Smooth muscle cell of the brain vasculature (primary cell): ENCODE measurements around the gene IL32.
"Not testable (repeated sequence)": the region's sequence is repeated elsewhere in the genome, so short reads cannot be mapped to it uniquely, and the experiment has no call there.

Experiments
- DNase-seq: peaks from one replicate; pipeline ENCODE4 v3.0.0-alpha.2; 2012; ENCODE audit warnings: low read depth, low spot score

The IL32 gene

DNA sequence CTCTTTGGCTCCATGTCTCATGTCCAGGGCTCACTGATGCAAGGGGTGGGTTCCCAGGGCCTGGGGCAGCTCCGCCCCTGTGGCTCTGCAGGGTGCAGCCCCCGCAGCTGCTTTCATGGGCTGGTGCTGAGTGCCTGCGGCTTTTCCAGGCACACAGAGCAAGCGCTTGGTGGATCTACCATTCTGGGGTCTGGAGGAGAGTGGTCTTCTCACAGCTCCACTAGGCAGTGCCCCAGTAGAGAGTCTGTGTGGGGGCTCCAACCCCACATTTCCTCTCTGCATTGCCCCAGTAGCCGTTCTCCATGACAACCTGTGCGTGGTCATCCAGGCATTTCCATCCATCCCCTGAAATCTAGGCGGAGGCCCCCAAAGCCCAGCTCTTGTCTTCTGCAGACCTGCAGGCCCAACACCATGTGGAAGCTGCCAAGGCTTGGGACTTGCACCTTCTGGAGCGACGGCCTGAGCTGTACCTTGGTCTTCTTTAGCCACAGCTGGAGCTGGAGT is 5.2 kb downstream of the IL32 start:
- DNase-seq: no peak

DNA sequence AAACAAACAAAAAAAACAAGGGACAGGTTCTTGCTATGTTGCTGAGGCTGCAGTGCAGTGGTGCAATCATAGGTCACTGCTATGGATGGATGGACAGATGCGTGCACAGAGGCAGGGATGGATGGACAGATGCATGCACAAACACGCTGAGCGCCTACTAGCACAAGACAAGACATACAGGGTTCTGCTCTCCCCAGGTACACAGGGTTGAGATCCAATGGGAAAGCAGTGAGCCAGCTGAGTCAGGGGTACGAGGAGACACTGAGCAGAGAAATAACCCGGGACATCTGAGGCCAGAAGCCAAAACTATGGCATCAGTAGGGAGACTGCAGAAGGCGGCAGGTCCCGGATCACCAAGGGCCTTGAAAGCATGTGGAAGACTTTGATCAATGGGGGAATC is 6.2 kb downstream of the IL32 start:
- no peak for DNase-seq

DNA sequence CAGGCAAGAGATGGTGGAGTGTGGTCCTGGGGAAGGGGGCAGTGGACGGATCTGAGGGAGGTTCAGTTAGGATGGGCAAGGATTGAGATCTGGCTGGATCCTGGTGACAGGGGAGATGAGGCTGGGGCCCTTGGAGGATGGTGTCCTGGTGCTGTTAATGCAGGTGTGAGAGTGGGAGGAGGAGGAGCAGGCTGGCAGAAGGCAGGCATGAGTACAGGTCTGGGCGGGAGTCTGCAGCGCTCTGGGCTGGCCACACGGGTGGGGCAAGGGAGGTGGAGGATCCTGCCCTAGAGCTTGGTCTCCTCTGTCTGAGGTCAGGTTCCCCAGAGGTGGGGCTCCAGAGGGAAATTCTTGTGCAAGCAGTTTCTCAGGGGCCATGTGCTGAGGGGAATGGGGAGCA is 6.7 kb downstream of the IL32 start:
- not testable (repeated sequence) for DNase-seq

DNA sequence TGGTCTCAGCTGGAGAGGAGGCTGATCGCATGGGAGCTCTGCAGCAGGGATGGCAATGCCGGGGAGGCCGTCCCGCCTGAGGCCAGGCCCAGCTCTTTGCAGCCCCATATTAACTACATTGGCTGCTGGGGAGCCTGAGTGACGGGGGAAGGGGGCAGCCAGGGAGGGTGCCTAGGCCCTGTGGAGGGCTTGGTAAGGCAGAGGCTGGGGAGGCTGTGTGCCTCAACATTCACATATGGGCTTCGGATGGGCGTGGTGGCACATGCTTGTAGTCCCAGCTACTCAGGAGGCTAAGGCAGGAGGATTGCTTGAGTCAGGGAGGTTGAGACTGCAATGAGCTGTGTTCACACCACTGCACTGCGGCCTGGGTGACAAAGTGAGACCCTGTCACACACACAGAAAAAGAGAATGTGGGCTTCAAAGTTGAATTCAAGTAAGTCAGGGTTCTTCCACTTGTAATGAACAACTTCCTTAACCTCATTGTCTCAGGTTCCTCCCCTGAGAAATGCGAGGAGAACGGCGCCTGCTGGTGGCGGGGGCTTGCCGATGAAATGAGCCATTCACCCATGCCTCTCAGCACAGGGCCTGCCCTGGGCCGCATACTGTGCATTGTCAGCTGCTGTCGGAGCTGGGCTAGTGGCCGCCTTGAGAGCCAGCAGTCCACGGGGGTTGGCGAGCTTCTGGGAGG is 7.3 kb downstream of the IL32 start:
- DNase-seq: not testable (repeated sequence)

DNA sequence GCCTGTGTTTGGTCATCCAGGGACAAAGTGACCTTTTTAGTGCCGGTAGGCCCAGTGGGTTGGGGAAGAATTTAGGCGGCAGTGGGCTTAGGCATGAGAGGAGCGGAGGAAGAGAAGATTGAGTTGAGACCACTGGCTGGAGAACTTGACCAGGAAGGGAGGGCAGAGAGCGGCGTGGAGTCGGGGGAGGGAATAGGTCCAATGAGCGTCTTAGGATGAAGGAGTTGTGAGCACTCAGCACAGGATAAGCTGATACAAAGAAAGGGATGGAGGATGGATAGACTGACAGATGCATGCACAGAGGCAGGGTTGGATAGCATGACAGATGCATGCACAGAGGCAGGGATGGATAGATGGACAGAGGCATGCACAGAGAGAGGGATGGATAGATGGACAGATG is 8.0 kb downstream of the IL32 start:
- no peak for DNase-seq

DNA sequence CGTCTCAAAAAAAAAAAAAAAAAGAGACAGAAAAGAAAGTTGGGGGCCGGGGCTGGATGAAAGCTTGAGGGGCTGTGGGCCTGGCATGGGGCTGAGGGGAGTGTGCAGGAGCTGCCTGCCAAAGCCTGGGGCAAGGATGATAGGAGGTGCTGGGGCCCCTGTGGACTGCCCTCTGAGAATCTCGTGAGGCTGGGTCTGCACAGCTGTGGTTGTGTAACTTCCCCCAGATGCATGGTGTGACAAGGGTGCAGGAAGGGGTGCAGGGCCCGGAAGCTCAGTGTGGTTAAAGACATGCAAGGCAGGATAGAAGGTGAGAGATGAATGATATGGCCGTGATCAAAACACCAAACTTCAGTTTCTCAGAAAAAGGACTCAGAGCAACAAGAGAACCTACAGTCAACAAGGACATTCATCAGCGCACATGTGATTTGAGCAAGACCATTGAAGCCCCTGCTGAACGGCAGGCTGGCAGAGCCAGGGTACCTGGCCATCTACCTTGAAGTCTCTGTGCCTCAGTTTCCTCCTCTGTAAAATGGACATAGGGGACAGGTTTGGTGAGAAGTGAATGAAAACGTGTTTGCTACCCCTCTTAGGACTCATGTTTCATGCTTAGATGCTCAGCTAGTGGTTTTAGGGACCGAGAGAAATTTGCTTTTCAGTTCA is 9.6 kb downstream of the IL32 start:
- no peak for DNase-seq

DNA sequence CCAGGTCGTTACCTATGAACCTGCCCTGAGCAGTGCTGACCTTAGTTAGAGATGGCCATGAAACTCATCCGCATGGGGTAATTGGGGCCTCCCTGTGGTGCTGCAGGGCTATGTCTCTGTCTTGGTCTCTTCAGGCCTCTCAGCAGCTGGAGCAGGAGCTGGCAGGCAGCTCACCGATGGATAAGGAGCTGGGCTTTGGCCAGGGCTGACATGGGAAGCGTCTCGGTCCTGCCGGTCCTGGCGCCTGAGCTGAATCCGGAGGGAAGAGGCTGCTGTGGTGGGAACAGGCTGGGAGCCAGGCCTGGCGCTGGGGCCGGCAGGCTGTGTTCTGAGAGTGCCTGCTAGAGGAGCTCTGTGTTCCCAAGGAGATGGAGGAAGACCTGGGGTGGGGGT is 10.1 kb downstream of the IL32 start:
- DNase-seq: no peak

DNA sequence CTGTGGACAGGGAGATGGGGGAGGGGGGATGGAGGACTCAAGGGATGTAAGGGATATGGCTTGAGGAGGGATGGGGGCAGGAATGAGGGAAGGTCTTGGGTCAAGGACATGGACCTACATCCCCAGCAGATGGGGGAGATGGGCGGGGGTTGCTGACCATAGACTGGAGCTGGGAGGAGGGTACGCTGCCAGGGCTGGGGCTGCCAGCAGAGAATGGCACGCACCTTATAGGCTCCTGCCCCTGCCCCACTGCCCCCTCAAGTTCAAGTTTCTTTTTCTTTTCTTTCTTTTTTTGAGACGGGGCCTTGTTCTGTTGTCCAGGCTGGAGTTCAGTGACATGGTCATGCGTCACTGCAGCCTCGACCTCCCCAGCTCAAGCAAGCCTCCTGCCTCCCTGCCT is 10.5 kb downstream of the IL32 start:
- DNase-seq: not testable (repeated sequence)

DNA sequence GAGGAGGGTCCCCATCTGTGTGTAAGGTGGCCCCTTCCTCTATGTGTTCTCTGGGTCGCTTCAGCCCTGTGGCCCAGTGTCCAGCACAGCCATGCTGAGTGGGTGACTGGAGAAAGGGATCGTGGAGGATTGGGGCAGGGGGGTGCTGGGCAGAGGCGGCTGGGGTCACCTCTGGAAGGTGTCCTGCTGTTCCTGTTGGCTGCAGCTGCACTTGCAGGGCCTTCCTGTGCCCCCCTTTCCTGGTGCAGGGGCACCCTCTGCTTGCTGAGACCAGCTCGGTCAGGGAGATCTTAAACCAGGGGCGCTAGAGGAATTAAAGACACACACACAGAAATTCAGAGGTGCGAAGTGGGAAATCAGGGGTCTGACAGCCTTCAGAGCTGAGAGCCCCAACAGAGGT is 11.1 kb downstream of the IL32 start:
- no peak for DNase-seq

DNA sequence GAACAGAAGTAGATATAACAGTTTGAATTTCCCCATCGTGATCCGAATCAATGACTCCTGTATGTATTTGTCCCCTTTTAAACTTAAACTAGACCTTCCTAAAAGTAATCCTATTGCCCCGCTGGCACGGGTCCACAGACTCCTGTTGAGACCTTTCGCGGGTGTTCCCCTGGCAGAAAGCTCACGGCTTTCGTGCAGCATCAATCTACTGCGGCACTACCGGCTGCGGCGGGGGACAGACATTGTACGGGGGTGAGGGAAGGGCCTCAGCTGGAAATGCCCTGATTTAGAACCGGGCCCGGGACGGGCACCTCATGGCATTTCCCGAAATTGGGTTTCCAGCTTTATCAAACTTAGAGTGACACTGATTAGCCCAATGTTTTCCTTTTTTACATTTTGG is 14.6 kb downstream of the IL32 start:
- no peak for DNase-seq

DNA sequence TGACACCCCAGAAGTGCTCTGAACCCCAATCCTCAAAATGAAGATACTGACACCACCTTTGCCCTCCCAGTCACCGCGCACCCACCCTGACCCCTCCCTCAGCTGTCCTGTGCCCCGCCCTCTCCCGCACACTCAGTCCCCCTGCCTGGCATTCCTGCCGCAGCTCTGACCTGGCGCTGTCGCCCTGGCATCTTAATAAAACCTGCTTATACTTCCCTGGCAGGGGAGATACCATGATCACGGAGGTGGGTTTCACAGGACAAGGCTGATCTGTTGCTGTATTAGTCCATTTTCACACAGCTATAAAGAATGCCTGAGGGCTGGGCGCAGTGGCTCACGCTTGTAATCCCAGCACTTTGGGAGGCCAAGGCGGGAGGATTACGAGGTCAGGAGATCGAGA is 16.5 kb downstream of the IL32 start:
- not testable (repeated sequence) for DNase-seq

DNA sequence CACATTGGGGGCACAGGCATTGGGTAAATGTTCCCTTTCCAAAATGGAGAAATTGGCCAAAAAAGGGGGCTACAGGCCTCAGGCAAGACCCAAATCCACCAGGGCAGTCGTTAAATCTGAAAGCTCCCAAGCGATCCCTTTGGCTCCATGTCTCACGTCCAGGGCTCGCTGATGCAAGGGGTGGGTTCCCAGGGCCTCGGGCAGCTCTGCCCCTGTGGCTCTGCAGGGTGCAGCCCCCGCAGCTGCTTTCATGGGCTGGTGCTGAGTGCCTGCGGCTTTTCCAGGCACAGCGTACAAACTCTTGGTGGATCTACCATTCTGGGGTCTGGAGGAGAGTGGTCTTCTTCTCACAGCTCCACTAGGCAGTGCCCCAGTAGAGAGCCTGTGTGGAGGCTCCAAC is 18.0 kb downstream of the IL32 start:
- not testable (repeated sequence) for DNase-seq

DNA sequence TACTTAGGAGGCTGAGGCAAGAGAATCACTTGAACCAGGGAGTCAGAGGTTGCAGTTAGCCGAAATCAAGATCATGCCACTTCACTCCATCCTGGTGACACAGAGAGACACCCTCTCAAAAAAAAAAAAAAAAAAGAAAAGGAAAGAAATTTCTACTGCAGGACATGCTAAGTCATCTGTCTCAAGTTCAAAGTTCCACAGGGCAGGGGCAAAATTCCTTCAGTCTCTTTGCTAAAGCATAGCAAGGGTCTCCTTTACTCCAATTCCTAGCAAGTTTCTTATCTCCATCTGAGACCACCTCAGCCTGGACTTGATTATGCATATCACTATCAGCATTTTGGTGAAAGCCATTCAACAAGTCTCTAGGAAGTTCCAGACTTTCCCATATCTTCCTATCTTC is 19.1 kb downstream of the IL32 start:
- no peak for DNase-seq

DNA sequence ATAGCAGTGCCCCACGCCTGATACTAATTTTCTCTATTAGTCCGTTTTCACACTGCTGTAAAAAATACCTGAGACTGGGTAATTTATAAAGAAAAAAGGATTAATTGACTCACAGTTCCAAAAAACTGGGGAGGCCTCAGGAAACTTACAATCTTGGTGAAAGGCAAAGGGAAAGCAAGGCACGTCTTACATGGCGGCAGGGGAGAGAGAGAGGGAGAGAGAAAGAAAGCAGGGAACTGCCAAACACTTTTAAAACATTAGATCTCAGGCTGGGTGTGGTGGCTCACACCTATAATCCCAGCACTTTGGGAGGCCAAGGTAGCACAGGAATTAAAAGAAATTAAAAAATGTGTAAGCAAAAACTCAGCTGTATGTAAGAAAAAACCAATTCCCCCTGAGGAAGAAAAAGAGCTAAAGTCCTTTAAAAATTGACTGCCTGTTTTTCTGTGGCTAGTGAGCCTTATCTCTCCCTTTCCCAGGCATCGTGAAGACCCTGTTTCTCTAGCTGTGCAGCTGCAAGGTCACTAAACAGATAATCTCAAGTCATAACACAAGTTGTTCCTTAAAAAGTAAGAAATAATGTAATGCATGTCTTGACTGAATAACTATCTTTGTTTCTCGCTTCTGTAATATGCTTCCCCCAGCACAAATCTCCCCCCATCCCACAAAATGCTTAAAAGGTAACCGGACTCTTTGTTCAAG is 19.7 kb downstream of the IL32 start:
- no peak for DNase-seq

DNA sequence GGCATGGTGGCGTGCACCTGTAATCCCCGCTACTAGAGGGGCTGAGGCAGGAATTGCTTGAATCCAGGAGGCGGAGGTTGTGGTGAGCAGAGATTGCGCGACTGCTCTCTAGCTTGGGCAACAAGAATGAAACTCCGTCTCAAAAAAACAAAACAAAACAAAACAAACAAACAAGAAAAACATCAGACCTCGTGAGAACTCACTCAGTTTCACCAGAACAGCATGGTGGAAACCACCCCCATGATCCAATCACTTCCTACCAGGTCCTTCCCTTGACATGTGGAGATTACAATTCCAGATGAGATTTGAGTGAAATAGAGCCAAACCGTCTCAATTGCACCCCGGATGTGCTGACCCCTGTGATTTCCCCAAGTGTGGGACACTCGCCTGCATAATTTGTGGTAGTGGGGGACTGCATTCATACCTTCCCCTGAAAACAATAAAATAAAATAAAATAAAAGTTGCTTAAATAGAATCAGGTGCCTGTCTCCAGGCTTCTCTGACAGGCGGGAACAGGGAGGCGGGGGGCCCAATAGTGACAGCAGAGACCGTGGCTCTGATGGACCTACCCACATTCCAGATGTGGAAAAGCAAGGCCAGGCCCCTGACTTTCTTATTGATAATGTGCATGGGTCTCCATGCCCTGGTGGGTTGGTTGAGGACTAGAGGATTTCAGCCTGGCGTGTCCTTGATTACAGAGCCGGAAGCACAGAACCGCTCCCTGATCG is 20.6 kb downstream of the IL32 start:
- no peak for DNase-seq

DNA sequence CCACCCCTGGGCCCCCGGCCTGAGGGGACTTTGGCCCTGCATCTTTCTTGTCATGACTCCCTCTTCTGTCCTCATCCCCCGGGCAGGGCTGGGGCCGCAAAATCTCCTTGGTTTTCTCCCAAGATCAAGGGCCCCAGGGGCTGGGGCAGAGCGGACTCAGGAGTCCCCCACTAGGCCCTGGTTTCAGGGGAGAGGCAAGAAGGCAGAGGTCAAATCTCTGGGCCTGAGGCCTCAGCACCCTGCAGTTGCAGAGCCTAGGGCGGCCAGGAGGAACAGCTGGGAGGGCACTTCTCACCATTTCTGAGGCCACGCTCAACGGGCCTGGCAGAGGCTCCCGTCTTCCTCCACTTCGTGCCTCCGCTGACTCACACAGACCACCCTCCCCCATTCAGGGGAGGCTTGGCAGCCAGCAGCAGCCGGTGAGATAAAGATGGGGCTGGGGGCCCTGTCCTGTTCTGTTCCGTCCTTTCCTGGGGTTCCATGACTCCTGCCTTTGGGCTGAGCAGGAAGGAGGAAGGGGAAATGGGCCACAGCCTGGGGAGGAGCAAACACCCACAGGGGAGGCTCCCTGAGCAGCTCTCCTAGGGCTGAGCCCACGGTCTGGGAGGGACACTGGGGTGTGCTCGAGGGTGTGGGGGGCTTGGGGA is 21.3 kb downstream of the IL32 start:
- no peak for DNase-seq

DNA sequence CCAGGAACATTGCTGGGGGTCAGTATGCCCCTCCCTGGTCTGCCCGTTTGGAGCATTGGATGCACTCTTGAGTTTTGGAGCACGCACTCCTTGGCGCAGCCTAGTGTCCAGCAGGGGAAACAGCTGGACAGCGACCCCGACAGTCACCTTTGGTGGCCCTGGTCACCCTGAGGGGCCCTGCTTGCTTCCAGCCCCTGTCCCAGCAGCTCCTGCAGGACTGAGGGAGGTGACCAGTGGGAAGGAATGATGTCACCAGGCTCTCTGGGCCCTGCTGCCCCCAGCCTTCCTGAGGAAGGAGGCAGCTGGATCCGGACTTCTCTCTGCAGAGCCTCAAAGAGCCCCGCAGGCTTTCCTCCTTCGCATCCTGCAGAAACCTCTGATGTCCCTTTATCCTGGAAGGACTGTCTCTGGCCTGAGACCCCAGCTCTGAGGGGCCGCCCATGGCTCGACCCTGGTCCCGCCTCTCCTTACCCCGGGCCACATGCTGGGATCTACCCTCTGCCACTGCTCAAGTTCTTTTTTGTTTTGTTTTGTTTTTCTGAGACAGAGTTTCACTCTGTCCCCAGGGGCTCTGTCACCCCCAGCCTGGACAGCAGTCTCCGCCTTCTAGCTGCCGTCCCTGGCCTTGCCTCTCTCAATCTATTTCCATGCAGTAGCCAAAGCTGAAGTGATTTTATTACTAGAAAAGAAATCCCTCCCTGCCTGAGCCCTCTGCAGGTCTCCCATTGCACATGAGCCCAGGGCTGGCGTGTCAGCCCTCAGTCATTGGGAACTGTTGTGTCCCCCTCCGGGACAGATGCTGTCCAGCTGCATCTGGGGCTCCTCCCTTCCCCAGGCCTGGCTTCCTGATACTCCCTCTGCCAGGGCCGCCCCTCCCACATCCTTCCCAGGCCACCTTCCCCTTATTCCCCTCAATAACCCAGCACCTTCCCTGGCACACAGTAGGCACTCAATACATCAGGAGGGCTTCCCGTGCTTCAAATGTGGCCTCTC is 22.1 kb downstream of the IL32 start:
- no peak for DNase-seq

DNA sequence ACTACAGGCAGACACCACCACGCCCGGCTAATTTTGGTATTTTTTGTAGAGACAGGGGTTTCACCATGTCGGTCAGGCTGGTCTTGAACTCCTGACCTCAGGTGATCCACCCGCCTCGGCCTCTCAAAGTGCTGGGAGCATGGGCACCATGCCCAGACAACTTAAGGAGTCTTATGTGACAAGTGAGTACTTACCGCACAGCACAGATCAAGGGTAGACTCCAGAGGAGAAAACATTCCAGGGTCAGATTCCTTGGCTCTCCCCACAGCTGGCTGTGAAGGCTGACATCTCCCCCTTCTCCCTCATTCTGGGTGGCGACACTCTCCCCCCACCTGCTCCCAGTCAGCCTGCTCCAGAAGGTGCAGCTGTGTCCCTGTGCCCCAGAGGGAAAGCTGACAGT is 23.0 kb downstream of the IL32 start:
- DNase-seq: no peak

DNA sequence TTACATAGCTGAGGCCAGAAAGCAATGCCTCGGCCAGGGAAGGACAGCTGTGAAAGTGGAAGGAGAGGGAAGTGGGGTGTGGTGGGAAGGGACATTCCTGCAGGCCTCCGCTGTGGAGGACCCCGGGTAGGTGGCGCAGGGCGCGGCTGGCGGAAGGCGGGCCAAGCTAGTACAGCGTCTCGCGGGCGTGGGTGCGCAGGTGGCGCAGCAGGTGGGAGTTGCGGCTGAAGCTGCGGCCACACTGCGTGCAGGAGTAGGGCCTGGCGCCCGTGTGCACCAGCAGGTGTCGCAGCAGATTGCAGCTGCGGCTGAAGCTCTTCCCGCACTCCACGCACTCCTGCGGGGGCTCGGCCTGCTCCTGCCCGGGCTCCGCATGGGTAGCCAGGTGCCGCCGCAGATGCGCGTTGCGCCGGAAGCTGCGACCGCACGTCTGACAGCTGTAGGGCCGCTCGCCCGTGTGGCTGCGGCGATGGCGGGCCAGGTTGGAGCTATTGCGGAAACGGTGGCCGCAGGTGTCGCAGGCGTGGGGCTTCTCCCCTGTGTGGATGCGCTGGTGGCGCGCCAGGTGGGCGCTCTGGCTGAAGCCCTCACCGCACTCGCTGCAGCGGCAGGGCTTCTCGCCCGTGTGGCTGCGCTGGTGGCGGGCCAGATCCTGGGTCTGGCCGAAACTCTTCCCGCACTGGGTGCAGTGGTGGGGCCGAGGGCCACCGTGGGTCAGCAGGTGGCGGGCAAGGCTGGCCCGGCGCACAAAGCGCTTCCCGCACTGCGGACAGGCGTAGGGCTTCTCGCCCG is 23.7 kb downstream of the IL32 start:
- no peak for DNase-seq
